SK-N-SH (cell line): Measurements from ENCODE around the gene SKIDA1. TPM values are rescaled to one million over a fixed set of nuclear protein-coding genes. Genes with fewer than 3 reads are reported as not detected.

Experiments
- CTCF ChIA-PET: fragments of 300-600, 350-600 bp; formaldehyde crosslinking; extraction: SDS; loops from one replicate; lab custom pipeline; 2021; lab: Yijun Ruan, JAX
- POLR2A ChIA-PET: fragments of 350-600 bp; sonication (Branson Sonifier 250); formaldehyde crosslinking; extraction: SDS; loops from one replicate; lab custom pipeline; 2020; ENCODE audit warnings: antibody characterized with exemption, inconsistent platforms; lab: Yijun Ruan, JAX
- DNase-seq: peaks from one replicate; pipeline ENCODE4 v3.0.0; 2012
- H2AFZ ChIP-seq: fragments of 200-600 bp; sonication (generic); 2 replicates; pipeline ENCODE4 v1.8.1; 2016; ENCODE audit warnings: antibody characterized with exemption, mild to moderate bottlenecking, low read depth
- H3F3A ChIP-seq: fragments of 200-600 bp; sonication (generic); replicated peaks from 2 replicates; pipeline ENCODE3; 2016; ENCODE audit warnings: antibody characterized with exemption, mild to moderate bottlenecking; ENCODE audit not compliant: insufficient read depth
- H3K27ac ChIP-seq, 2 experiments: fragments of 200-500 bp in 1 of 2; fragments of 200-600 bp in 1 of 2; sonication (Bioruptor generic) in 1 of 2; sonication (generic), shearing (Covaris generic) in 1 of 2; 2 replicates each; pipeline versions ENCODE4 v1.5.1 to v1.6.1; 2014 to 2016; ENCODE audit warnings: low read depth in 2 of 2, inconsistent platforms in 1 of 2, low read length in 1 of 2, mild to moderate bottlenecking in 1 of 2, mixed read lengths in 1 of 2
- H3K27me3 ChIP-seq: fragments of 200-600 bp; sonication (generic), shearing (Covaris generic); 2 replicates; pipeline ENCODE4 v1.6.1; 2016; ENCODE audit warnings: mixed run types; ENCODE audit not compliant: insufficient read depth
- H3K36me3 ChIP-seq, 2 experiments: fragments of 200-500 bp in 1 of 2; fragments of 200-600 bp in 1 of 2; sonication (Bioruptor generic) in 1 of 2; sonication (generic) in 1 of 2; replicated peaks in 1 of 2; 2 replicates each; pipeline versions ENCODE3 to v1.5.1; 2014 to 2016; ENCODE audit warnings: low read length in 1 of 2, mild to moderate bottlenecking in 1 of 2; ENCODE audit not compliant: insufficient read depth in 2 of 2, control insufficient read depth in 1 of 2
- H3K4me1 ChIP-seq, 2 experiments: fragments of 200-500 bp in 1 of 2; fragments of 200-600 bp in 1 of 2; sonication (Bioruptor generic) in 1 of 2; sonication (generic), shearing (Covaris generic) in 1 of 2; 2 replicates each; pipeline versions ENCODE4 v1.5.1 to v1.6.1; 2014 to 2016; ENCODE audit warnings: low read depth in 1 of 2, low read length in 1 of 2, mixed run types in 1 of 2; ENCODE audit not compliant: insufficient read depth in 2 of 2, control insufficient read depth in 1 of 2
- H3K4me2 ChIP-seq: fragments of 200-600 bp; sonication (generic), shearing (Covaris generic); 2 replicates; pipeline ENCODE4 v1.6.1; 2017; ENCODE audit warnings: mixed run types
- H3K4me3 ChIP-seq, 2 experiments: fragments of 200-500 bp in 1 of 2; fragments of 200-600 bp in 1 of 2; sonication (Bioruptor generic) in 1 of 2; sonication (generic), shearing (Covaris generic) in 1 of 2; 2 replicates each; pipeline versions ENCODE4 v1.5.1 to v1.8.1; 2014 to 2016; ENCODE audit warnings: low read depth in 2 of 2, inconsistent platforms in 1 of 2, low read length in 1 of 2, mild to moderate bottlenecking in 1 of 2, mixed read lengths in 1 of 2, moderate library complexity in 1 of 2
- H3K79me2 ChIP-seq: fragments of 200-600 bp; sonication (generic); 2 replicates; pipeline ENCODE4 v1.8.1; 2017; ENCODE audit warnings: mild to moderate bottlenecking; ENCODE audit not compliant: insufficient read depth
- H3K9ac ChIP-seq: fragments of 200-600 bp; sonication (generic); 2 replicates; pipeline ENCODE4 v1.6.1; 2017; ENCODE audit warnings: mixed run types
- H3K9me2 ChIP-seq: fragments of 200-600 bp; sonication (generic); 2 replicates; pipeline ENCODE4 v1.6.1; 2017; ENCODE audit warnings: mixed run types
- H3K9me3 ChIP-seq: fragments of 200-600 bp; sonication (generic); 2 replicates; pipeline ENCODE4 v1.6.1; 2017; ENCODE audit warnings: mixed run types, mild to moderate bottlenecking, moderate library complexity
- H4K20me1 ChIP-seq: fragments of 200-600 bp; sonication (generic); 2 replicates; pipeline ENCODE4 v1.6.1; 2017; ENCODE audit warnings: mild to moderate bottlenecking, mixed run types; ENCODE audit not compliant: insufficient read depth
- ELF1 ChIP-seq: IDR thresholded peaks from 2 replicates; pipeline ENCODE4 v1.4.0; 2012
- FOXJ3 ChIP-seq: sonication (generic); formaldehyde crosslinking; IDR thresholded peaks from 2 replicates; pipeline ENCODE4 v1.5.1; 2020; ENCODE audit warnings: mild to moderate bottlenecking, missing genetic modification reagents
- GABPA ChIP-seq: IDR thresholded peaks from 2 replicates; pipeline ENCODE4 v1.4.0; 2012; ENCODE audit warnings: low read depth, mild to moderate bottlenecking
- JUND ChIP-seq: IDR thresholded peaks from 2 replicates; pipeline ENCODE4 v1.4.0; 2012
- MXI1 ChIP-seq: IDR thresholded peaks from 2 replicates; pipeline ENCODE4 v1.6.1; 2012; ENCODE audit warnings: mild to moderate bottlenecking, low read depth, low read length, improper control_type of control experiment
- NFIC ChIP-seq: IDR thresholded peaks from 2 replicates; pipeline ENCODE4 v1.4.0; 2012; ENCODE audit warnings: borderline replicate concordance
- NRF1 ChIP-seq: IDR thresholded peaks from 2 replicates; pipeline ENCODE4 v1.6.1; 2012; ENCODE audit warnings: low read depth, mild to moderate bottlenecking, low read length
- POLR2AphosphoS5 ChIP-seq: IDR thresholded peaks from 2 replicates; pipeline ENCODE4 v1.6.1; 2012; ENCODE audit warnings: low read depth, low read length
- SIN3A ChIP-seq: IDR thresholded peaks from 2 replicates; pipeline ENCODE4 v1.6.1; 2012; ENCODE audit warnings: low read depth, mild to moderate bottlenecking, low read length, moderate library complexity, borderline replicate concordance
- SMC3 ChIP-seq: IDR thresholded peaks from 2 replicates; pipeline ENCODE4 v1.6.1; 2012; ENCODE audit warnings: low read depth, low read length, improper control_type of control experiment
- TCF12 ChIP-seq: IDR thresholded peaks from 2 replicates; pipeline ENCODE4 v1.4.0; 2012
- USF2 ChIP-seq: fragments of 150-350 bp; IDR thresholded peaks from 2 replicates; pipeline ENCODE4 v1.6.1; 2017; ENCODE audit warnings: antibody characterized with exemption, low read length, low read depth, borderline replicate concordance
- ZBTB33 ChIP-seq: IDR thresholded peaks from 2 replicates; pipeline ENCODE4 v1.4.0; 2012; ENCODE audit warnings: low read depth, borderline replicate concordance
- WGBS: methylation state at CpG from one replicate; pipeline ENCODE4 v1.1.6; 2017; ENCODE audit warnings: low lambda C conversion rate; 5-methylcytosine and 5-hydroxymethylcytosine counted together
- polyA plus RNA-seq, 3 experiments: library from polyadenylated mRNA; depleted of rRNA; stranded (reverse); fragments of >200 nt; gene quantifications; 2 replicates each; pipeline ENCODE4 v1.2.3, GENCODE V29; 2012
- TF ChIP-seq, protein P1 (sequence below): IDR thresholded peaks from 2 replicates; pipeline ENCODE4 v1.6.1; 2012; ENCODE audit warnings: mild to moderate bottlenecking, low read depth, low read length, moderate library complexity
- TF ChIP-seq, protein P2 (sequence below): IDR thresholded peaks from 2 replicates; pipeline ENCODE4 v1.4.0; 2012; ENCODE audit warnings: low read depth
- TF ChIP-seq, protein P3 (sequence below): IDR thresholded peaks from 2 replicates; pipeline ENCODE4 v1.4.0; 2012; ENCODE audit warnings: low read depth, borderline replicate concordance
- TF ChIP-seq, protein P4 (sequence below): fragments of 150-350 bp; IDR thresholded peaks from 2 replicates; pipeline ENCODE4 v1.6.1; 2016; ENCODE audit warnings: mild to moderate bottlenecking, low read depth, low read length

Gene SKIDA1
- polyA plus RNA-seq, 1 of the 3 experiments (the other 2 are of a cell fraction) = 0.38 TPM

DNA sequence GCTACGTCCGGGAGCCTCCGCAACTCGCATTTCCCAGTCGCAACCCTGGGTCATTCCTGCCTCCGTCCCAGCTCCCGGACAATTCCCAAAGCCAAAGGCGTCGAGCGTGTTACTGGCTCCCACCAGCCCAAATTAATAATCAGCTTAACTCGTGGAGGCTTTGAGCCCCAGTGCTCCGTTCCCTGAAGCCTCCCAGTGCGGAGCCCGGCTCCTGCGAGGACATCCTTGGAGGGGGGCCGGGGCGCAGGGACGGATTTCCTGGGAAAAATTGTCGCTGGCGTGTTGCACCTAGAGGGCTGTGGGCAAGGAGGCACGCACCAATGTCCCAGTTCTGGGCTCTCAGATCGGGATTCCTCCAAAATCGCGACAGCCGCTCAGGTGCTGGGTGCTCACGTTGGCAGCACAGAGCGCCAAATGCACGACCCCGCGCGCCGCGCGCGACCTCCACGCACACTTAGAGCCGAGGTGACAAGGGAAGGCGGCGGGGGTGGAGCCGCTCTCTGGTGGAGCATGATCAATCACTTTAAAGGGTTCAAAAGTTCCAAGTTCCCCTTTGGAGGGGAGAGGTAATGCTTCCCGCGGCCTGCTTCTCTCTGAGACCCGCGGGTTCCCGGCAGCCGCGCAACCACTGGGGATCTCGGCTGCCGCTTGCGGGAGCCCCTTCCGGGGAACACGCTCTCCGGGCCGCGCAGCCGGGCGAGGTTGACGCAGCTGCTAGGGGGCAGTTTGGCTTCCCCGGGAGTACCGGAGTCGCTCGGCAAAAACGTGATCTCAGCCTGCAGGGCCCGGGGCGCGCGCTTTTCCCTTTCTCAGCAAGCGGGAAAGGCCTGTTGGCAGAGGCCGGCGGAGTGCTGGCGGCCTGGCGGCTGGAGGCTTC lies 25.5 kb downstream of the SKIDA1 start:
- Histone ChIP-seq H3K4me2 (no peak overlapping the region), H3K79me2 (0 out of 2 replicates have a peak, but pooled peaks cover 3% of the 10 kb centered on the region), H3F3A (peaks cover 8% of the 10 kb centered on the region), H3K27ac (no peak overlapping the region), H3K27me3 (no peaks in the 10 kb centered on the region), H3K4me1 (peaks cover 0 to 4% of the 10 kb centered on the region in 2 experiments; a peak in 2 of 4 replicates), H3K9me3 (no peaks in the 10 kb centered on the region), H3K9ac (no peak overlapping the region), H2AFZ (no peak overlapping the region), H3K4me3 (no peak overlapping the region), H4K20me1 (no peaks in the 10 kb centered on the region), H3K9me2 (no peaks in the 10 kb centered on the region), H3K36me3 (no peaks in the 10 kb centered on the region)
- WGBS = 97% methylated on average over 72 of the region's 72 CpGs
- CTCF ChIA-PET = interaction anchor here (1.3 to 2.7 kb wide), 3 partner anchors 232 to 459 kb away, joined by 3 to 9 read pairs (median 4); no protein-coding TSS in a partner anchor
- TF ChIP-seq NRF1 = no peak
- TF ChIP-seq TCF12 = no peak
- no peak for TF ChIP-seq ZBTB33
- TF ChIP-seq, protein P1, sequence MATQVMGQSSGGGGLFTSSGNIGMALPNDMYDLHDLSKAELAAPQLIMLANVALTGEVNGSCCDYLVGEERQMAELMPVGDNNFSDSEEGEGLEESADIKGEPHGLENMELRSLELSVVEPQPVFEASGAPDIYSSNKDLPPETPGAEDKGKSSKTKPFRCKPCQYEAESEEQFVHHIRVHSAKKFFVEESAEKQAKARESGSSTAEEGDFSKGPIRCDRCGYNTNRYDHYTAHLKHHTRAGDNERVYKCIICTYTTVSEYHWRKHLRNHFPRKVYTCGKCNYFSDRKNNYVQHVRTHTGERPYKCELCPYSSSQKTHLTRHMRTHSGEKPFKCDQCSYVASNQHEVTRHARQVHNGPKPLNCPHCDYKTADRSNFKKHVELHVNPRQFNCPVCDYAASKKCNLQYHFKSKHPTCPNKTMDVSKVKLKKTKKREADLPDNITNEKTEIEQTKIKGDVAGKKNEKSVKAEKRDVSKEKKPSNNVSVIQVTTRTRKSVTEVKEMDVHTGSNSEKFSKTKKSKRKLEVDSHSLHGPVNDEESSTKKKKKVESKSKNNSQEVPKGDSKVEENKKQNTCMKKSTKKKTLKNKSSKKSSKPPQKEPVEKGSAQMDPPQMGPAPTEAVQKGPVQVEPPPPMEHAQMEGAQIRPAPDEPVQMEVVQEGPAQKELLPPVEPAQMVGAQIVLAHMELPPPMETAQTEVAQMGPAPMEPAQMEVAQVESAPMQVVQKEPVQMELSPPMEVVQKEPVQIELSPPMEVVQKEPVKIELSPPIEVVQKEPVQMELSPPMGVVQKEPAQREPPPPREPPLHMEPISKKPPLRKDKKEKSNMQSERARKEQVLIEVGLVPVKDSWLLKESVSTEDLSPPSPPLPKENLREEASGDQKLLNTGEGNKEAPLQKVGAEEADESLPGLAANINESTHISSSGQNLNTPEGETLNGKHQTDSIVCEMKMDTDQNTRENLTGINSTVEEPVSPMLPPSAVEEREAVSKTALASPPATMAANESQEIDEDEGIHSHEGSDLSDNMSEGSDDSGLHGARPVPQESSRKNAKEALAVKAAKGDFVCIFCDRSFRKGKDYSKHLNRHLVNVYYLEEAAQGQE = no peak
- POLR2A ChIA-PET = no interaction called here
- DNase-seq = no peak

DNA sequence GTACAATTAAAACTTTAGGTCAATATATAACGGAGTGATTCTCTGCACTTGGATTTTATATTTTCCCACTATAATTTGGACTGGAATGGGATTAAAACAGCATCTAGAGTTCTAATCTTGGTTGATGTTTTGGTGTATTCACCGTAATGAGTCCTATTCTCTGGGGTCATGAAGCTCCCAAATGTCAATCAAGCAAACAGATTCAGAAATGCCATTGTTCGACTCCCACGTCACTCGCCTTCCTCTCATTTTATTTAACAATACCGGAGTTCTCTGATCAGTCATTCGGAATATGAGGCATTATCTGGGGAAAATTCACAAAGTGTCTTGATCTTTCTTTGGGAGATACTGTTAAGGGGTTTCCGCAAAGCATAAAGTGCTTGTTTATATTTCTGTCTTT lies 26.5 kb downstream of the SKIDA1 start:
- H3K9me2 ChIP-seq = no peaks in the 10 kb centered on the region
- H3K4me2 ChIP-seq = no peak overlapping the region
- no peak overlapping the region for H3K27ac ChIP-seq
- peaks cover 8% of the 10 kb centered on the region for H3F3A ChIP-seq
- no peak for DNase-seq
- H3K36me3 ChIP-seq = no peaks in the 10 kb centered on the region
- H4K20me1 ChIP-seq = no peaks in the 10 kb centered on the region
- ChIA-PET CTCF (interaction anchor here (1.7 to 4.1 kb wide), 4 partner anchors 24 to 460 kb away, joined by 4 to 101 read pairs (median 41); partner anchors contain the start of gene SKIDA1), POLR2A (no interaction called here)
- no peak overlapping the region for H3K4me3 ChIP-seq
- H3K27me3 ChIP-seq = no peaks in the 10 kb centered on the region
- no peak overlapping the region for H3K9ac ChIP-seq
- 97% methylated on average over 8 of the region's 8 CpGs for WGBS
- no peaks in the 10 kb centered on the region for H3K9me3 ChIP-seq
- 0 out of 2 replicates have a peak, but pooled peaks cover 3% of the 10 kb centered on the region for H3K79me2 ChIP-seq
- H2AFZ ChIP-seq = no peak overlapping the region
- peaks cover 0 to 7% of the 10 kb centered on the region in 2 experiments; a peak in 2 of 4 replicates for H3K4me1 ChIP-seq
- no peak for TF ChIP-seq USF2
- TF ChIP-seq GABPA = no peak
- TF ChIP-seq NFIC = no peak
- no peak for TF ChIP-seq POLR2AphosphoS5
- TF ChIP-seq SMC3 = no peak
- no peak for TF ChIP-seq JUND
- TF ChIP-seq, protein P2, sequence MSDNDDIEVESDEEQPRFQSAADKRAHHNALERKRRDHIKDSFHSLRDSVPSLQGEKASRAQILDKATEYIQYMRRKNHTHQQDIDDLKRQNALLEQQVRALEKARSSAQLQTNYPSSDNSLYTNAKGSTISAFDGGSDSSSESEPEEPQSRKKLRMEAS = no peak
- TF ChIP-seq FOXJ3 (CRISPR knock-in tag) = no peak
- TF ChIP-seq, protein P3, sequence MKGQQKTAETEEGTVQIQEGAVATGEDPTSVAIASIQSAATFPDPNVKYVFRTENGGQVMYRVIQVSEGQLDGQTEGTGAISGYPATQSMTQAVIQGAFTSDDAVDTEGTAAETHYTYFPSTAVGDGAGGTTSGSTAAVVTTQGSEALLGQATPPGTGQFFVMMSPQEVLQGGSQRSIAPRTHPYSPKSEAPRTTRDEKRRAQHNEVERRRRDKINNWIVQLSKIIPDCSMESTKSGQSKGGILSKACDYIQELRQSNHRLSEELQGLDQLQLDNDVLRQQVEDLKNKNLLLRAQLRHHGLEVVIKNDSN = no peak
- TF ChIP-seq SIN3A = no peak
- TF ChIP-seq, protein P4, sequence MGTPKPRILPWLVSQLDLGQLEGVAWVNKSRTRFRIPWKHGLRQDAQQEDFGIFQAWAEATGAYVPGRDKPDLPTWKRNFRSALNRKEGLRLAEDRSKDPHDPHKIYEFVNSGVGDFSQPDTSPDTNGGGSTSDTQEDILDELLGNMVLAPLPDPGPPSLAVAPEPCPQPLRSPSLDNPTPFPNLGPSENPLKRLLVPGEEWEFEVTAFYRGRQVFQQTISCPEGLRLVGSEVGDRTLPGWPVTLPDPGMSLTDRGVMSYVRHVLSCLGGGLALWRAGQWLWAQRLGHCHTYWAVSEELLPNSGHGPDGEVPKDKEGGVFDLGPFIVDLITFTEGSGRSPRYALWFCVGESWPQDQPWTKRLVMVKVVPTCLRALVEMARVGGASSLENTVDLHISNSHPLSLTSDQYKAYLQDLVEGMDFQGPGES = no peak
- TF ChIP-seq ELF1 = no peak
- TF ChIP-seq MXI1 = no peak
